Astrocyte (in vitro differentiated cells and primary cell): Measurements from ENCODE around the gene ELF5.

Experiments used
- EZH2 ChIP-seq: IDR thresholded peaks from 2 replicates; pipeline ENCODE4 v1.6.1; 2012; ENCODE audit warnings: mild to moderate bottlenecking, low read length, inconsistent platforms; ENCODE audit not compliant: insufficient read depth
- TF ChIP-seq, protein P1 (sequence below): IDR thresholded peaks from 2 replicates; pipeline ENCODE4 v1.5.1; 2011; ENCODE audit warnings: low read depth, mild to moderate bottlenecking, inconsistent platforms, low read length, moderate library complexity; ENCODE audit not compliant: insufficient read depth

DNA sequence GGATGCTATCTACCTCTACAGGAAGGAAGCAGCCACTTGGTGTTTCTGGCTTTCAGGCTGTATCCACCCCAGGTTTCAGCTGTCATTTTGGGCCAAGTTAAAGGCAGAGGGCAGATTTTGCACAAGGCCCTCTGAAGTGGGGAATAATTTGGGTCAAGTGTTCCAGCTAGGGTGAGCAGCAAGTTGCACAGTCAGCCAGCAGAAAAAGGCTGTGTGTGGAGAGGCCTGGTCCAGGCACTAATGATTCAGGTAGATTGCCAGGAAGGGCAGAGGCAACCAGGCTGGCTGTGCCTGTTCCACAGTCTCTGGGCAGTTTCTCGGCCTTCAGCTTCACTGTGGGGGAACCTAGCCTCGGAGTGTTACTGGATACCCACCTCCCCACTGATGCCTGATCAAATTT, 8.6 kb upstream of the ELF5 start:
- TF ChIP-seq, protein P1, sequence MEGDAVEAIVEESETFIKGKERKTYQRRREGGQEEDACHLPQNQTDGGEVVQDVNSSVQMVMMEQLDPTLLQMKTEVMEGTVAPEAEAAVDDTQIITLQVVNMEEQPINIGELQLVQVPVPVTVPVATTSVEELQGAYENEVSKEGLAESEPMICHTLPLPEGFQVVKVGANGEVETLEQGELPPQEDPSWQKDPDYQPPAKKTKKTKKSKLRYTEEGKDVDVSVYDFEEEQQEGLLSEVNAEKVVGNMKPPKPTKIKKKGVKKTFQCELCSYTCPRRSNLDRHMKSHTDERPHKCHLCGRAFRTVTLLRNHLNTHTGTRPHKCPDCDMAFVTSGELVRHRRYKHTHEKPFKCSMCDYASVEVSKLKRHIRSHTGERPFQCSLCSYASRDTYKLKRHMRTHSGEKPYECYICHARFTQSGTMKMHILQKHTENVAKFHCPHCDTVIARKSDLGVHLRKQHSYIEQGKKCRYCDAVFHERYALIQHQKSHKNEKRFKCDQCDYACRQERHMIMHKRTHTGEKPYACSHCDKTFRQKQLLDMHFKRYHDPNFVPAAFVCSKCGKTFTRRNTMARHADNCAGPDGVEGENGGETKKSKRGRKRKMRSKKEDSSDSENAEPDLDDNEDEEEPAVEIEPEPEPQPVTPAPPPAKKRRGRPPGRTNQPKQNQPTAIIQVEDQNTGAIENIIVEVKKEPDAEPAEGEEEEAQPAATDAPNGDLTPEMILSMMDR, result no peak
- no peak for TF ChIP-seq EZH2
